HG02678 (cell line): ENCODE results near the gene COQ10A.

Source experiments
- ATAC-seq: cut with Tn5 transposase; IDR thresholded peaks from one replicate; pipeline ENCODE4 v1.9.1; 2021; ENCODE audit warnings: mild to moderate bottlenecking, moderate library complexity; ENCODE audit not compliant: unreplicated experiment

COQ10A gene

DNA sequence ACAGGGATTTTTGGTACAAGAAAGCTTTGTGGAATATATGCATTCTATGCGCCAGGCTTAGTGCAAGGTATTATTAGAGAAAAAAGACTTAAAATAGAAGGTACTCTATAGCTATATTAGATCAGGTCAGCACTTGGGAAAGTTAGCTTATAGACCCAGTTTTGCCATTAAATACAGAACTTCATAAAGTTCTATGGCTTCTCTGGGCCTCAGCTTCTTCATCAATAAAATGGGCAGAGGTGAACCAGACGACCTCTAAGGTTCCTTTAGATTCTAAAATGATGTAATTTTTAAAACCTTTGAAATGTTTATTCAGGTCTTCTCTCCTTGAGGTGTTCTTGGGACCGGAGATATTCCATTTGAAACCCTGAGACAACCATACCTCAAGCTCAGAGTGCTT, 42.0 kb downstream of the COQ10A start:
- ATAC-seq: no peak

DNA sequence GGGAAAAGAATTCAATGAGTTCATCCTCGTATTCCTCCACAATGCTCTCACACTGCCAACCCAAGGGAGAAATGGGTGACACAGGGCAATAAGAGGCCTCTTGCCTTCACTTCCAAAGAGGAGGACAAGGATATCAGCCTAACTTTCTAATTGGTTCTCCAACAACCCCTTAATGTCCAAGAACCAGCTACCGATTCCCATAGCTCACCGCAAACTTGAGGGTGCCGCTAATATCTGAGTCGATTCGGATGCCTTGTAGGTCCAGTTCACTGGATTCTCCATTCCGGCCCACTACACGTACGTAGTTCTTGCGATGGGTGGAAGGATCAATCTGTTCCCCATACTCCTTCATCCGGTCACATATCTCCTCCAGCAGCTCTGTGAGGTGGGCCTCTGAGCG, 44.3 kb downstream of the COQ10A start:
- ATAC-seq: no peak

DNA sequence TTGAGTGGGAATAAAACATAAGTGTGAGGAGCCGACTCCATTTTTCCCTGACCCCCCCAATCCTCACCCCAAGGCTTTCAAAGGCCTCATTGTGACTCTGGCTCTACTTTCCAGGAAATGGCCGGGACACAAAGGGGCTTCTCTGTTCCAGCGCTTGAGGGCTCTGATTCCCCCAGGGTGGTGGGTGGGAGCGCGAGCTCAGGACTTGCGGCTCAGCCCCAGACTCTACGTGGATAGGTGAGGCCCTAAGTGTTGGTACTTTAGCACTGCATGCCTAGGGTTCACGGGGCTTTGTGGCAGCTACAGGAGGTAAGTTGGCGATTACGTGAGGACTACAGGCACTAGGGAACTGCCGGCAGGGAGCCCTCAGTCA, 48.5 kb downstream of the COQ10A start:
- no peak for ATAC-seq

DNA sequence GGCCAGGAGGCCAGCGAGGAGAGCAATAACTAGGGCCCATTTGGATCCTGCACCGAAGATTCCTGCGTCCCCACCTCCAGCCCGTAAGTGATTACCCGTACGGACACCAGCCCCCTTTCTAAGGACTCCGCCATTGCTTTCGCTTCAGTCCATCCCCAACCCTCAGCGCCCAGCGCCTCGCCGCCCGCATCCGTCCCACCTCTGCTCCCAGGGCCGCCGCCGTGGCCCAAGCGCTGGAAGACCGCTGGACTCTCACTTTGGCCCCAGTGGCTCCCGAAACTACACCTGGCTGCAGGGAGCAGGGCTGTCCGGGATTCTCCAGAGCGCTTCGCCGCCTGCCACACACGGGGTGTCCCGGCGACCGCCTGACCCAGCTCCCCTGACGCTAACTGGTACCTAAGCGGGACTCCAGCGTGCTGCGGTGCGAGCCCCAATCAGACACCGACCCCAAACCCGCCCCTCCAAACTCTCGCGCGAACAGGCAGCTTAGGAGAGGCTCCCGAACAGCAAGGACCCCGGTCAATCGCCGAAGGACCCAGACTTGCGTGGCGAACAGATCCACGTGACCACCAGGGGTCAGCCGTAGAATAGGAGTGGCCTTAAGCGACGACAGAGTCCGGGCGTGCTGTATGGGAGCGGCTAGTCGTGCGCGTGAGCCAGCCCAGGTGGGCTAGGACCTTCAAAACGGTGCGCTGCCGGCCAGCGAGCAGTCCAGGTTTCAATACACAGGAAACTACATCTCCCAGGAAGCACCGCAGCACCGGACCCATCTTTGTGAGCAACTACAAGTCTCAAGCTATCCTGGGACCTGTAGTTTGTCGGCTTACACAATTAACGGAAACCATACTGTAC, 49.1 kb downstream of the COQ10A start, which contains the start of gene CNPY2:
Gene CNPY2 (minus strand): TSS at position 367 of the 852 bp plus-strand sequence. CDS start 771 bp downstream, outside the sequence.
- ATAC-seq: peak; percentile 90

DNA sequence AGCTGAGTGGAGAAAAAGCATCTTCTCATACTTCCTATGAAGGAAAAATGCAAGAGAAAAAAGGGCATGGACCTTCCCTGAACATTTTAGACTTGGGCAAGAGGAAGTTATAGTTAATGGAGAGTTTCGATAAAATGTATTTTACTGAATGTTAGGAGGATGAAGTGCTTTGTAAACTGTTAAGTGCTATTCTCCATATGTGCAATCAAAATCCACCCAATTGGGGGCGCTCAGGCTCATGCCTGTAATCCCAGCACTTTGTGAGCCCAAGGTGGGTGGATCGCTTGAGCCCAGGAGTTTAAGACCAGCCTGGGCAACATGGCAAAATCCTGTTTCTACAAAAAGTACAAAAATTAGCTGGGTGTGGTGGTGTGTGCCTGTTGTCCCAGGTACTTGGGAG, 50.9 kb downstream of the COQ10A start:
- no peak for ATAC-seq
